Stimulated activated CD4-positive, alpha-beta T cell treated with anti-CD3 and anti-CD28 coated beads, Interleukin-2, amount 100 ng/mL, for 48 hours (primary cell): ENCODE results near the gene RCAN1.
A peak's percentile ranks its signal among the peaks of the same experiment; 100 is the strongest.
"Not testable (repeated sequence)": the region's sequence is repeated elsewhere in the genome, so short reads cannot be mapped to it uniquely, and the experiment has no call there.

Experiments used
- DNase-seq, 2 donors: peaks; one replicate each; pipeline ENCODE4 v3.0.0-alpha.2; 2020

The RCAN1 gene

GRCh38 chr21:34621434-34622350 is 6.8 kb upstream of the RCAN1 start:
- DNase-seq = no peak

- DNase-seq = no peak
Observed at GRCh38 chr21:34619841-34620665, 5.1 kb upstream of the RCAN1 start.

DNA sequence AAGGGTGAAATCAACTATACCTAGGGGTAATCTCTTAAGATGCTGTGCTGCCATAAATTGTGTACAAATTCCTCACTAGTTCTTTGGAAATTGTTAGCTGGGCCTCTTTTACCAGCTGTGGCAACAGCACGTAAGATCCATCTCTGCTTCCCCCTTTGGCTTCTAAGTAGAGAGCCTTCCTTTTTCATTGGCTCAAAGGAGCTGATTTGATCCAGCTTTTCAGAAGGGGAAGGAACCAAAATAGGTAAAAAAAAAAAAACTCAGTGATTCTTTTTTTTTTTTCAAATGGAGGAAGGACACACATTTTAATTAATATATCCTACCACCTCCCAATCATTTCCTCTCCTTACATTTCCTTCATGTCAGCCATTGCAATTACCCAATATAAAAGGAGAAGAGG is 4.0 kb upstream of the RCAN1 start:
- no peak for DNase-seq

DNA sequence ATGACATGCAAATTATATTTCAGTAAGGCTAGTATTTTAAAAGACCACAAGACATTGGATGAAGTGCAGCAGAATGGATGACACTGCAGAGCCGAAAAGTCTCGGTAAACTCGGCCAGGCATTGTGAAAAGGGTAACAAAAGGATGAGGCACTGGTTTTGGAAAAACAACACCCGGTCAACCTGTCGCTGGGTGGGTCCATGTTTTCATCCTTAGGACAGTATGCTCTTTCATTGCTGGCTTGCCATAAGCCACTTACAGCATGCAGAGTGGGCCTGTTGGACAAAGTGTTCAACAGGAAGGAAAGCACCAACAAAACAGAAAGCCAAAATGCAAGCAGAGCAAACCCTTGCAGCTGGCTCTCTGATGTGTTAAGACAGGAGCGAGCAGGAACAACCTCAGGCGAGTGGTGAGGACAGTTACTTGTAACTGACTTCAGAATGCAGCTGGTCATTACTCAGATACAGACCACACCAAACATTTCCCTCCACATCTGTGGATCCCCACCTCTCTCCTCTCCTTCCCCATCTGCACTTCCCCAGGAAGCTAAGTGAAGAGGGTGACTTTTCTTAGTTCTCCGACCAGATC is 2.9 kb upstream of the RCAN1 start:
- no peak for DNase-seq

- DNase-seq = no peak
Observed at GRCh38 chr21:34615487-34615814, 538 bp upstream of the RCAN1 start.

DNA sequence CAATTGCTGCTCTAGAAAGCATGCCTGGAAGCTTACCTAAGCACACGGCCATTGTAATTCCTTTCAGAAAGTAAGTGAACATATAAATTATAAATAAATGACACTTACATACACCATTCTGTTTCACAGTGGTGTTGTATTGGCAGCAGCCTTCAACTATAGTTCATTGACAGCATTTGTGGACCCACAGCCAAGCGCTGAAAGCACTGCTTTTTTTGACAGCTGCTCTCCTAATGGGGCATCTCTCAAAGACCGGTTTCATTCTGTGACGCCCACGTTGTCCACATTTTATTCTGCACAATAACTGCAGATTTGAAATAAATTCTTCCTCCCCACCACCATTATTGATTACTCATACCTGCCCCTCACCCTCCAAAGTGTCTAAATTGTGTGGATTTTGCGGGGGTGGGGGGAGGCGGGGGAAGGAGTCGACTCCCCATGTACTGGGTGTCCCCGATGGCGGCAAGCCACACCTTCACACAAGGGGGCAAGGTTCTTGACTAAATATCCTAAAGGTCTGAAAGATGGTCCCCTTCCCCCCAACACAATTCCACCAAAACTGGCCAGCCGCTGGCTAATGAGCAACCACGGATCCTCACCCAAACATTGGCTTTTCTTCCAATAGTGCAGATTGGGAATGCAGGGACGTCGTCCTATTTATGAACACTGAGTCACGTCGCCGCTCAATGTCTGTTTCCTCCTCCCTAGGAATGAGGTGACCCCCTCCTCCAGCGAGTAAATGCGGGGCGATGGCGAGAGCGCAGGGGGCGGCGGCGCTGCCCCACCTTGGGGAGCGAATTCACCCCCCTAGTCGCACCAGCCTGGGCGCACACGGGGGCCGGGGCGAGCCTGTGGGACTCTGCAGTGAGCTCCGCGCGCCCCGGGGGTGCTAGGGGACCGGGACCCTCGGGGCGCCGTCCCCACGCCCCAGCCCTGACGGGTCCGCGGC is 960 bp downstream of the RCAN1 start:
- no peak for DNase-seq

- DNase-seq = no peak
Observed at GRCh38 chr21:34612557-34612956, 2.4 kb downstream of the RCAN1 start.

- no peak for DNase-seq
Observed at GRCh38 chr21:34612056-34612455, 2.9 kb downstream of the RCAN1 start.

DNA sequence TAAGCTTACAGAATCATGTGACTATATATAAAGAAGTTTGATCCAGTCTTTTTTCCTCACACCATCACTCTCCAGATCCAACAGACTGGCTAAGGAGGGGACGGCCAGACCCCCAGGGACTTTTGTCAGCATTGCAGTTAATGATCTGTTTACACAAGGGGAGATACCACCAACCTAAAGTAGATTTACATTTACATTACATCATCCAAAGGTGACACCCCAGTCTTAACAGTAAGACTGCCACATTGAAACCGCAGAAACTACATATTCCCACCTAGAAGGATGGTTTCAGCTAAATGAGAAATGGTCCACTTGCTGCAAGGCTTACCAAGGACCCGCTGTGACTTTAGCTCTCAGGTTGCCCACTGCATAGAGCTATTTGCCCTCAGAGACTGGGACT is 3.4 kb downstream of the RCAN1 start:
- no peak for DNase-seq

DNA sequence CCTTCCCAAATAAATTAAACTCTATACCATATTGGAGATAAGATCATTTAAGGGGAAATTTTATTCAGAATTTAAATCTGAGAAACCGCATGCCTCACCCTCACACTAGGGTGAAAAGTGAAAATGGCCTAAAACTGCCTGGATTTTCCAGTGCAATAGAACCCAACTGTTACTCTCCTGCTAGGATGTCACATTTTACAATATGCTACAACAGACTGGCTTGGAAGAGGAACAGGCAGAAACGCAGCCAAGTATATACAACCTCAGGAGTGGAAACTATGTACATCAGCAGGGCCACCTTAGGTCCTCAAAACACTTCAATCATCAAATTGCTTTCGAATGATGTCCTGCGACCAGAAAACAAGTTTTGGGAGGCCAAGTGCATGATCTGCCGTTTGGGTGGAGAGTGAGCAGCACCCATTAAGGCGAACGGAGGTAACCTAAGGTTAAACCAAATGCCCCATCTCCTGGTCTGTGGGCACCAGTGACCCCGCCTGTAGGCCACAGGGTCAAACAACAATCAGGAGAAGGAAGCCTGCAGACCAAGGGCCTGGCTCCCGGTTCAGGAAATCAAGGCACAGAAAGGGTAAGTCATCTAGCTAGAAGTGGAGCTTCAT is 4.9 kb downstream of the RCAN1 start:
- no peak for DNase-seq

DNA sequence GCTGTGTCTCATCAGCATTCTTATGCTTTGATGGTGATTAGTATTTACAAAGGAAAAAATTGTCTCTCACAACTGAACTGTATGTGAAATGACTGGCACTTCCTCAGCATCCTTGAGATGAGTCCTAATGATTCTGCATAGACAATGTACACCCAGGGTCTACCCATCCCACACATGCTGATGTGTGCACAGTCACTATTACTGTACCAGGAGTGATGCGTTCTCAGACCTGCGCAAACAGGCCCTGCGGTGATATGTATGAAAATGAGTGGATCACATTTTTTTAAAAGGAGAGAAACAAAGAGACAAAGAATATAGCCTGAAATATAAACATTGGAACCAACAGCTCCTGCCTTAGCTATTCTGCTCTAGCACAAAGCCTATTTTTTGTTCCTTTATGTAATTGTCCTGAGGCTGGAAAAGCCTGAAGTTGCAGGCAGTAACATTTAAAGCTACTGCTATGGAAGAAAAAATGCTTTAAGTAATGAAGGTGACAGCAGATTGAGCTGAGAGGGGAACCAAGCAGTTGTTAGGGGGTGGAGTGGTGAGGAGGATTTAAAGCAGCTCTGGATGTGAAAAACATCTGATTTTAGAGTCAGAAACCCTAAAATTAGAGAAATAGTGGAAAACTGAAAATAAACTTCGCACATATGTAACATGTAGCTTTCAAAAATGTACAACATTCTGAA is 5.5 kb downstream of the RCAN1 start:
- DNase-seq = no peak

DNA sequence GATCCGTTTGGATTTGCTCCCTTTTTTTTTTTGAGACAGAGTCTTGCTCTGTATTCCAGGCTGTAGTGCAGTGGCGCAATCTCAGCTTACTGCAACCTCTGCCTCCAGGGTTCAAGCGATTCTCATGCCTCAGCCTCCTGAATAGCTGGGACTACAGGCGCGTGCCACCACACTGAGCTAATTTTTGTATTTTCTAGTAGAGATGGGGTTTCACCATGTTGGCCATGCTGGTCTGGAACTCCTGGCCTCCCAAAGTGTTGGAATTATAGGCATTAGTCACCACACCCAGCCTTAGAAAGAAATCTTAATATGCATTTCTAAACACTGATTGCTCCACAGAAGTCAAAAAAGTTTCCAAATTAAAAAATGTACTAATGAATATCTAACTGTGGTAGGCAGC is 7.5 kb downstream of the RCAN1 start:
- DNase-seq = not testable (repeated sequence)

- no peak for DNase-seq
Observed at GRCh38 chr21:34606621-34607020, 8.3 kb downstream of the RCAN1 start.

DNA sequence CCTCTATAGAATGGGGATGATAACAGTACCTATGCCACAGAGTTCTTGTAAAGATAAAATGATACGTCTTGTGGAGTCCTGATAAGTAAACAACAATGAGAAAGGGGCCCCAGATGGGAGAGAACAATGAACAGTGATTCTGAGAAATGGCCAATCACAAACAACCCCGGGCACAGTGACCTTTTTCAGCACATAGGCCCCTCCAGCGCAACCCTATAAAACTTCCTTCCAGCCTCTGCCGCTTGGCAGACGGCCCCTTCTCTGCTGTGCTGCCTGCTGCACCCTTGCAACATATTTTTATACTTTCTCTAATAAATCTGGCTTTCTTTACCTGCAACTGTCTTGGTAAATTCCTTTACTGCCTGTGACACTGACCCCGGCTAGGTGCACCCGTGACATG is 8.9 kb downstream of the RCAN1 start:
- no peak for DNase-seq

DNA sequence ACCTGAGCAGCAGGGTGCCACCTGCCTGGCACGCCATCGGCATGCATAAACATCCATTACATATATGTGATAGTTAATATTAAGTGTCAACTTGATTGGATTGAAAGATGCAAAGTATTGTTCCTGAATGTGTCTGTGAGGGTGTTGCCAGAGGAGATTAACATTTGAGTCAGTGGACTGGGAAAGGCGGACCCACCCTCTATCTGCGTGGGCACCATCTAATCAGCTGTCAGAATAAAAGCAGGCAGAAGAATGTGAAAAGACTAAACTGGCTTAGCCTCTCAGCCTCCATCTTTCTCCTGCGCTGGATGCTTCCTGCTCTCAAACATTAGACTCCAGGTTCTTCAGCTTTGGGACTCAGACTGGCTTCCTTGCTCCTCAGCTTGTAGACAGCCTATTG is 10.0 kb downstream of the RCAN1 start:
- not testable (repeated sequence) for DNase-seq

- no peak for DNase-seq
Observed at GRCh38 chr21:34604556-34604955, 10.4 kb downstream of the RCAN1 start.

GRCh38 chr21:34603710-34604057 is 11.2 kb downstream of the RCAN1 start:
- DNase-seq = no peak

DNA sequence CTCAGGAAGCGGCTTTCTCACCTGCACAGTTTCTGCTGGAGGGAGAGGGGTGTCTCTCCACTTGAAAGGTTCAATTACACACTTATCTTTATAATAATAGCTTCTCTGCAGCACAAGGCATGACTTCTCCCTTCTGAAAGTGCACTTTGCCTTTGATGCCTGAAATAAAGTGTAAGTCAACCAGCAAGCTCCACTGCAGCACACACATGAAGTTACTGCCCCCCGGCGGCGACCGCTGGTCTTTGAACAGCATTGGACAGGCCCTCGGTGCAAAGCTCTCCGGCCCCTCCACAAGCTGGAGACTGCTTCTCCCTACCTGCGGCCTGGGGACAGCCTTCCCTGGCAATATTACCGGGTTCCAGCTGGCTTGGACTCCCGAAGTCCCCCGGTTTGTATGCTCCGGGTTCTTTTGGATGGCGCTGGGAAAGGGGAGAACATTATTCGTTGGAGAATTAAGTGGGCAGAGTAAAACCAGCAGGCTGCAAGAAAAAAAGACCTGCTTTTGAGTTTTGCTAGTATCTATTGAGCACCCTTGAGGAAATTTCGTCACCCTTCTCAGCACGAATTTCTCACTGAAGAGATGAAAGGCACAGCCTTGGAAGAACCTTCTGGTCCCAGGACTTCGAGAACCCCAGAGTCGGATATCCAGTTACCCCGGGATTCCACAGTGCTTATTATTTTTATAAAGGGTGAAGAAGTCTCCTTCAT is 11.8 kb downstream of the RCAN1 start:
- peak; percentile 56 to 60 for DNase-seq

DNA sequence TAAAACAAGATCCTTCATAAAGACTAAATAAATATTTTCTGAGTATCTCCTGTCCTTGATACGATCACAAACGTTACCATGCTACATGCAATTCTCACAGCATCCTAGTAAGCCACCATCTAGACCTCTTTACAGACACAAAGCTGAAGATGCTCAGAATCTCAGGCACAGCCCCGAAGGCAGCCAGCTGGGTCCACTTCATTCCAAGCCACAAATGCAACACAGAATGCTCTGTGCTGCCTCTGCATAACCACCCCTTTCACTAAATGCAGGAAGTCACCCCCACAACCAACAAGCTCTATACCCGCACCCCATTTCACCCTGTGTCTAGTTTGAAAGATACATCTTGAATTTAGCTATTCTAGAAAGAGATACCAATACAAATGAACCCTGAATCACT is 12.9 kb downstream of the RCAN1 start:
- DNase-seq = no peak

- no peak for DNase-seq
Observed at GRCh38 chr21:34599534-34600101, 15.3 kb downstream of the RCAN1 start.
